ENCODE results near the gene CTXND1.

Gene CTXND1

DNA sequence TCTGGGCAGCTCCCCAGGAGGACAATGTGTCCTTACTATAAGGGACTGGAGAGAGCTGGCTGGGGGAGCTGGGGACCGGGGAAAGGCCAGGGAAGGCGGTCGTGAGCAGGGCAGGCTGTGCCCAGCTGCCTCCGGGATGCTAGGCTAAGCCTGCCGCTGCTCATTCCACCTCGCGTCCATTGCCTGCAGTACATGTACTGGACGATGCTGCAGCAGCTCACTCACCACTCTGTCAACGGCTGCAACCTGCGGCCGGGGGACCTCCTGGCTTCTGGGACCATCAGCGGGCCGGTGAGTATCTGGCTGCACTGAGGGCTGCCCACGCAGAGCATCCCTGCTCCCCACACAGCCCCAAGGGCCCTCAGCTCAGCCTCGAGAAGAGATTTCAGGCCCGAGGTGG, 72.1 kb downstream of the CTXND1 start:
- no peaks in the 10 kb centered on the region for H3F3A ChIP-seq (ENCODE audit: control insufficient read depth, insufficient read depth)
- no peak for TF ChIP-seq CTCF (IDR thresholded peaks at IDR 0.05; ENCODE audit: low read depth, low read length, poor library complexity, severe bottlenecking)
- no peak for TF ChIP-seq EZH2phosphoT487 (IDR thresholded peaks at IDR 0.05; ENCODE audit: borderline replicate concordance, low read length)
- no peak overlapping the region for H3K4me3 ChIP-seq (ENCODE audit: low read length)
- H3K4me2 ChIP-seq (ENCODE audit: low read length): no peak overlapping the region
- H4K20me1 ChIP-seq (ENCODE audit: control insufficient read depth, insufficient read depth, low read depth, low read length): no peaks in the 10 kb centered on the region
- H3K9me3 ChIP-seq (ENCODE audit: control insufficient read depth, insufficient read depth, low read length): no peaks in the 10 kb centered on the region
- no peaks in the 10 kb centered on the region for H3K4me1 ChIP-seq (ENCODE audit: control insufficient read depth, low read length)
- H3K79me2 ChIP-seq (ENCODE audit: control insufficient read depth, low read length): no peaks in the 10 kb centered on the region
- no peaks in the 10 kb centered on the region for H3K36me3 ChIP-seq (ENCODE audit: control insufficient read depth, low read length)
- H3K27ac ChIP-seq (ENCODE audit: low read depth, low read length): no peak overlapping the region
- no peaks in the 10 kb centered on the region for H3K27me3 ChIP-seq (ENCODE audit: control insufficient read depth, low read length)
- no peaks in the 10 kb centered on the region for H3K9me2 ChIP-seq (replicated peaks; ENCODE audit: control insufficient read depth, low read length)

DNA sequence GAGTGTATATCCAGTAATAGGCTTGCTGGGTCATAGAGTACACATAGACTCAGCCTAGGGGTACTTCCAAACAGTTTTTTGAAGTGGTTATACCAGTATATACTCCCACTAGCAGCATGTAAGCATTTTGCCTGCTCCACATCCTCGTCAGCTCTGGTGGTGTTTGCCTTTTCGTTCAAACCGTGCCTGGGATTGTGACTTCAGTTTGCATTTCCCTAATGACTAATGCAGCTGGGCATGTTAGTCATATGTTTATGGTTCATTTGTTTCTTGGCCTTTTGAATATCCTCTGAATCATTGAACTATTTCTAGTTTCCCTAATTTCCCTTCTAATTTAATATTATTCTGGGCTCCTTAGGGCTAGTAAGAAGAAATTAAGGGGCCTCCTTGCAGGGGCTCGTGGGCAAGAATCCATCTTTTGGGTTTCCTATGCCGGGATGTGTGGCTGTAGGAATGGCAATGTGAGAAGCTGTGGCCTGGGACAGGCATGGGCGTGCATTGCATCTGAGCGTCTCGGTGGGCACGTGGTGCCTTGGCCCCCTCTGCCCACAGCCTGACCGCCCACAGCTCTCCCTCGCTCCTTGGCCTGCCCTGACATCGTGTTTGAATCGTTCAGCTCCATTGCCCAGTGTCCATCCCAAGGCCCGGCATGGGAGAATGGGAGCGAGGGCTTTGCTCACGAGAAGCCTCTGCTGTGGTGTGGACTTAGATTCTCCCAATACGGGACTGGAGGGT, 72.8 kb downstream of the CTXND1 start:
- no peak overlapping the region for H3K4me2 ChIP-seq (ENCODE audit: low read length)
- H3K79me2 ChIP-seq (ENCODE audit: control insufficient read depth, low read length): no peaks in the 10 kb centered on the region
- H3K9me2 ChIP-seq (replicated peaks; ENCODE audit: control insufficient read depth, low read length): no peaks in the 10 kb centered on the region
- no peaks in the 10 kb centered on the region for H4K20me1 ChIP-seq (ENCODE audit: control insufficient read depth, insufficient read depth, low read depth, low read length)
- no peaks in the 10 kb centered on the region for H3K9me3 ChIP-seq (ENCODE audit: control insufficient read depth, insufficient read depth, low read length)
- H3K27ac ChIP-seq (ENCODE audit: low read depth, low read length): no peak overlapping the region
- TF ChIP-seq CTCF (IDR thresholded peaks at IDR 0.05; ENCODE audit: low read depth, low read length, poor library complexity, severe bottlenecking) (no peak), EZH2phosphoT487 (IDR thresholded peaks at IDR 0.05; ENCODE audit: borderline replicate concordance, low read length) (no peak)
- H3K4me1 ChIP-seq (ENCODE audit: control insufficient read depth, low read length): no peaks in the 10 kb centered on the region
- H3K4me3 ChIP-seq (ENCODE audit: low read length): no peak overlapping the region
- no peaks in the 10 kb centered on the region for H3K36me3 ChIP-seq (ENCODE audit: control insufficient read depth, low read length)
- H3K27me3 ChIP-seq (ENCODE audit: control insufficient read depth, low read length): no peaks in the 10 kb centered on the region
- no peaks in the 10 kb centered on the region for H3F3A ChIP-seq (ENCODE audit: control insufficient read depth, insufficient read depth)

DNA sequence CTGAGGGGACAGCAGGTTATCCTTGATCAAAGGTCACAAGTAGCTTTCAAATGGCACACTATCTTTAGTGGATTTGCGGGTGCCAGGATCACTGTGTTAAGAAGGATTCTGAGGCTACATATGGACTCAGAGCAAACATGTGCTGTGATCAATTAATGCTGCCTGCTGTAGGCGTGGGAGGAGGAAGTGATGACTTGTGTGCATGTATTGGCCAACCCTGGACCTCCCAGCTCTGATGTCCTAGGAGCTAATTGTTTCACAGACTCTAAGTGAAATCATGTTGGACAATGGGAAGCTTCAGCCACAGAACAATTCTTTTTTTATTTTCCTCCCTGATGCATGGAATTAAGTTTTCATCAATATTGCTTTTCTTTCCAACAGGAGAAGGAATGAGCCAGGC, 74.9 kb downstream of the CTXND1 start:
- Histone ChIP-seq H3K9me3 (ENCODE audit: control insufficient read depth, insufficient read depth, low read length) (no peaks in the 10 kb centered on the region), H3K36me3 (ENCODE audit: control insufficient read depth, low read length) (no peaks in the 10 kb centered on the region), H3F3A (ENCODE audit: control insufficient read depth, insufficient read depth) (no peaks in the 10 kb centered on the region), H3K27ac (ENCODE audit: low read depth, low read length) (no peak overlapping the region), H4K20me1 (ENCODE audit: control insufficient read depth, insufficient read depth, low read depth, low read length) (no peaks in the 10 kb centered on the region), H3K4me1 (ENCODE audit: control insufficient read depth, low read length) (no peaks in the 10 kb centered on the region), H3K4me2 (ENCODE audit: low read length) (no peak overlapping the region), H3K4me3 (ENCODE audit: low read length) (no peak overlapping the region), H3K27me3 (ENCODE audit: control insufficient read depth, low read length) (no peaks in the 10 kb centered on the region), H3K79me2 (ENCODE audit: control insufficient read depth, low read length) (no peaks in the 10 kb centered on the region), H3K9me2 (replicated peaks; ENCODE audit: control insufficient read depth, low read length) (no peaks in the 10 kb centered on the region)
- TF ChIP-seq CTCF (IDR thresholded peaks at IDR 0.05; ENCODE audit: low read depth, low read length, poor library complexity, severe bottlenecking) (no peak), EZH2phosphoT487 (IDR thresholded peaks at IDR 0.05; ENCODE audit: borderline replicate concordance, low read length) (no peak)

Data from DOHH2 (cell line).